ENCODE measurements around the gene TMEM92.
A peak's percentile ranks its signal among the peaks of the same experiment; 100 is the strongest.

TMEM92 gene

GRCh38 chr17:50280801-50281441 is 6.7 kb downstream of the TMEM92 start:
- DNase-seq (ENCODE audit: low read depth in 1 of 2, low spot score in 1 of 2) = peak in 1 of 2 experiments; percentile 88
- no peaks in the 10 kb centered on the region for H3K27me3 ChIP-seq (ENCODE audit: insufficient read depth, poor library complexity, severe bottlenecking)
- no peak for TF ChIP-seq POLR2AphosphoS5 (IDR thresholded peaks at IDR 0.05; ENCODE audit: low read depth)
- no peak for TF ChIP-seq GABPA (IDR thresholded peaks at IDR 0.05; ENCODE audit: low read depth)
- TF ChIP-seq REST (IDR thresholded peaks at IDR 0.05; ENCODE audit: insufficient replicate concordance, low read depth) = peak; percentile 58
- TF ChIP-seq SPI1 (IDR thresholded peaks at IDR 0.05; ENCODE audit: borderline replicate concordance, low read depth) = peak; percentile 62; the same call in 1 of the 2 replicates
- no peak for TF ChIP-seq CTCF (IDR thresholded peaks at IDR 0.05; ENCODE audit: insufficient read depth, low read length)
- peak overlapping the region; percentile 39; the same call in 1 of the 2 replicates for H3K27ac ChIP-seq (replicated peaks)
- H3K4me3 ChIP-seq (replicated peaks; ENCODE audit: insufficient read depth, low read length) = no peak overlapping the region

- DNase-seq (ENCODE audit: low read depth in 1 of 2, low spot score in 1 of 2) = no peak
- Histone ChIP-seq H3K27me3 (ENCODE audit: insufficient read depth, poor library complexity, severe bottlenecking) (no peaks in the 10 kb centered on the region), H3K27ac (replicated peaks) (no peak overlapping the region), H3K4me3 (replicated peaks; ENCODE audit: insufficient read depth, low read length) (no peak overlapping the region)
- TF ChIP-seq SPI1 (IDR thresholded peaks at IDR 0.05; ENCODE audit: borderline replicate concordance, low read depth) (no peak), REST (IDR thresholded peaks at IDR 0.05; ENCODE audit: insufficient replicate concordance, low read depth) (no peak), CTCF (IDR thresholded peaks at IDR 0.05; ENCODE audit: insufficient read depth, low read length) (no peak), GABPA (IDR thresholded peaks at IDR 0.05; ENCODE audit: low read depth) (no peak), POLR2AphosphoS5 (IDR thresholded peaks at IDR 0.05; ENCODE audit: low read depth) (no peak)
These were observed 7.6 kb downstream of the TMEM92 start for GRCh38 chr17:50281739-50282401.

- Histone ChIP-seq H3K27me3 (ENCODE audit: insufficient read depth, poor library complexity, severe bottlenecking) (no peaks in the 10 kb centered on the region), H3K4me3 (replicated peaks; ENCODE audit: insufficient read depth, low read length) (no peak overlapping the region), H3K27ac (replicated peaks) (peak overlapping the region; percentile 29; the same call in 1 of the 2 replicates)
- TF ChIP-seq SPI1 (IDR thresholded peaks at IDR 0.05; ENCODE audit: borderline replicate concordance, low read depth) = peak; percentile 39; the same call in 1 of the 2 replicates
- TF ChIP-seq GABPA (IDR thresholded peaks at IDR 0.05; ENCODE audit: low read depth) = no peak
- peak; percentile 55 to 82 for DNase-seq (ENCODE audit: low read depth in 1 of 2, low spot score in 1 of 2)
These were observed 9.0 kb downstream of the TMEM92 start for GRCh38 chr17:50283246-50283645.

GRCh38 chr17:50283714-50284113 is 9.4 kb downstream of the TMEM92 start:
- no peak for TF ChIP-seq SPI1 (IDR thresholded peaks at IDR 0.05; ENCODE audit: borderline replicate concordance, low read depth)
- TF ChIP-seq REST (IDR thresholded peaks at IDR 0.05; ENCODE audit: insufficient replicate concordance, low read depth) = no peak
- no peak for TF ChIP-seq GABPA (IDR thresholded peaks at IDR 0.05; ENCODE audit: low read depth)
- no peak for TF ChIP-seq POLR2AphosphoS5 (IDR thresholded peaks at IDR 0.05; ENCODE audit: low read depth)
- no peak for TF ChIP-seq CTCF (IDR thresholded peaks at IDR 0.05; ENCODE audit: insufficient read depth, low read length)
- Histone ChIP-seq H3K27ac (replicated peaks) (0 out of 2 replicates have a peak overlapping the region, but pooled peaks have one; percentile 15), H3K4me3 (replicated peaks; ENCODE audit: insufficient read depth, low read length) (no peak overlapping the region), H3K27me3 (ENCODE audit: insufficient read depth, poor library complexity, severe bottlenecking) (no peaks in the 10 kb centered on the region)
- no peak for DNase-seq (ENCODE audit: low read depth in 1 of 2, low spot score in 1 of 2)
